IPS-NIHi7 (cell line): ENCODE data around the gene SFTPB.

ENCODE experiments used
- DNase-seq: peaks from one replicate; pipeline ENCODE4 v3.0.0; 2012; ENCODE audit warnings: mixed read lengths; ENCODE audit errors: extremely low spot score

SFTPB gene

DNA sequence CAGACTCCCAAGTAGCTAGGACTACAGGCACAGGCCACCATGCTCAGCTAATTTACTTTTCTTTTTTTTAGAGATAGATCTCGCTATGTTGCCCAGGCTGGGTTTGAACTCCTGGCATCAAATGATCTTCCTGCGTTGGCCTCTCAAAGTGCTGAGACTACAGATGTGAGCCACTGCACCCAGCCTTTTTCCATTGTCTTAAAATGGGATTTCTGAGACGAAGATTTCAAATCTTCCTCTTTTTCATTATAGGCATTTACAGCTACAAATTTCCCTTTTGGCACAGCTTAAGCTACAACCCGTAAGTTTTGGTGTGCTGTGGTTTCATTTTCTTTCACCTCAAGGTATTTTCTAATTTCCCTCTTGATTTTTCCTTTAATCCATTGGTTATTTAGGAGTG lies 34.8 kb upstream of the SFTPB start:
- DNase-seq: no peak

DNA sequence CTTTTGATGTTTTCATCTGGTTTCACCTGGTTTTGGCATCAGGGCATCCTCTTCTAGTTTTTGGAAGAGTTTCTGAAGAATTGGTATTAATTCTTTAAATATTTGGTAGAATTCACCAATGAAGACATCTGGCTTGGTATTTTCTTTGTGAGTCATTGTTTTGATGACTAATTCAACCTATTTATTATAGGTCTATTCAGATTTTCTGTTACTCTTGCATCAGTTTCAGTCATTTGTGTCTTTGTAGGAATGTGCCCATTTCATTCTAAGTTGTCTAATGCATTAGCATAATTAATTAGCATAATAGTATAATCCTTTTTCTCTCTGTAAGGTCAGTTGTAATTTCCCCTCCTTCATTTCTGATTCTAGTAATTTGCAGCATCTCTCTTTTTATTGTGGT lies 34.2 kb upstream of the SFTPB start:
- no peak for DNase-seq

DNA sequence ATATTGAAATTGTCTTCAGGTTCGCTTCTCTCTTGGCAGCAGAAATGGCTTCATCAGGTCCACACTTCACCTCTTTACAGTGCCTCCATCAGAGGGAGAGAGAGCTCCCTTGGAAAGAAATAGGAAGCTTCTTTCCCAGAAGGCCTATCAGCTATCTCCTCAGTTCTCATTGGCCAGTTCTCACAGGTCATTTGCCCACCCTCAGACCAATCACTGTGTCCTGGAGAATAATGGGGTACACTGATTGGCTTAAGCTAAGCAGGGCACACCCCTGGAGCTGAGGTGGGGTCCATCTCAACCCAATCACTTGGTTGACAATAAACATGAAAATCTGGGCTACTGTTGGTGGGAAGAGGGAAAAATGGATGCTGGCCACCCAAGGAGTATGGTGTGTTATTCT lies 31.3 kb upstream of the SFTPB start:
- DNase-seq: no peak

DNA sequence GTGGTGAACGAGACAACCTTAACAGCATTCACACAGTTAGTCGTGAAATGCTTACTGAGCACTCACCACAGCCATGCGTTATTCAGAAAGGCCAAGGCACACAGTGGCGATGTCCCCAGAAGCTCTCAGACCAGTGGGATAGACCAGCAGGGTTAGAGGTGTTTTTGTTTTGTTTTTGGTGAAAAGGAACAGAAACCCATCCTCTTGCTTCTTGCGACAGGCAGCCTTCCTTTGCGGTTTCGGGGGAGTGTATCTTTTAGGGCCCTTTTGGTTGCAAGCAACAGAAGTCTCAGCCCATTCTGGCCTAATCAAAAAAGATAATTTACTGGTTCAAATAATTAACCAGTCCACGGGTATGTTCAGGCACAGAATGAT lies 30.9 kb upstream of the SFTPB start:
- no peak for DNase-seq

DNA sequence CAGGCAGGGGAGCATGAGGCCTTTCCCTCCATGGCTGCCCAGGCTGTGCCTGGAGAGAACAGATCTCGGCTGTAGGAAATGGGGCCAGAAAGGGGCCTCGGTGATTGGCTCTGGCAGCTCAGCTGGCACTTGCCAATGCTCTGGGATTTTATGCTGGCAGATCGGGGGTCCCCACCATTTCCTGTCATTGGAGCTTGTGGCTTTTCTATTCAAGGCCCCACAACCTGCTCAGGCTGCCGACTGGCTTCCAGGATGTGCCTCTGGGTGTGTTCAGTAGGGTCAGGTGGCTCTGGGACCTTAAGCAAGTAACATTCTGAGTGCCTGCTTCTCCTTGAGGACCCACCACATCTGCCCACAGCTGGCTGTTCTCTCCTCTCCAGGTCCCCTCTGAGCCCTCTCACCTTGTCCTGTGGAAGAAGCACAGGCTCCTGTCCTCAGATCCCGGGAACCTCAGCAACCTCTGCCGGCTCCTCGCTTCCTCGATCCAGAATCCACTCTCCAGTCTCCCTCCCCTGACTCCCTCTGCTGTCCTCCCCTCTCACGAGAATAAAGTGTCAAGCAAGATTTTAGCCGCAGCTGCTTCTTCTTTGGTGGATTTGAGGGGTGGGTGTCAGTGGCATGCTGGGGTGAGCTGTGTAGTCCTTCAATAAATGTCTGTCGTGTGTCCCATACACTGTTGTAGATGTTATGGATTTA lies 30.3 kb upstream of the SFTPB start:
- DNase-seq: no peak

DNA sequence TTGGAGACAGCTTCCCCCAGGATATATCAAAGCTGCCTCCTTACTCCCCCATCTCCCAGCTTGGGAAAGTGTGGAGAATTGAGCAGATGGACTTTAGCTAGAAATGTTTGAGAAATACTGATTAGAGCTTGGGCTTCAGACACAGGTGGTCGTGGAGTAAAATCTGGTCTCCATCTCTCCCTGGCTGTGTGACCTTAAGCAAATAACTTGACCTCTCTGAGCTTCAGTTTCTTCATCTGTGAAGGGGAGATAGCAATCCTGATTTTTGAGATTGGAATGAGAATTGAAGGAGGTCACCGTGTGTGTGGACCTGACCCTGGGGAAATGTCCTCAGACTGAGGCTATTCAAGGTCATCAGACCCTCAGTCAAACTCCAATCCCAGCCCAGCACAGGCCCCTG lies 29.7 kb upstream of the SFTPB start:
- no peak for DNase-seq

DNA sequence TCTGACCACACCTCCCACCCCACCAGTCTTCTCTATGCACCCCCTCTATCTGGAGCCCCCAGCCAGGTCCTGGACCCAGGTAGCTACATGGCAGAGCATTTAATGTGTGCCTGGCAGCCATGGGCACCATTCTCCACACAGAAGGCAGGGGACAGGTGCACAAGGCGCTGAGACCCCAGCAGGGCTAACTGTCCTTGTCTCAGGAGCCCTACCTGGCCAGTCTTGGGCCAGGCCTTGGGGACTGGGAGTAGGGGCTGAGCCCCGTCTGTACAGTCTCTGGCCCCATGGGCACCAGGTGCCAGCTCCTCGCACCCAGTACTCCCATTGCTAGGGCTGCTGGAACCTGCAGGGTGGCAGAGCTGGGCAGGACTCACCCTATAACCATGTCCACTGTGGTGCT lies 29.1 kb upstream of the SFTPB start:
- DNase-seq: no peak

DNA sequence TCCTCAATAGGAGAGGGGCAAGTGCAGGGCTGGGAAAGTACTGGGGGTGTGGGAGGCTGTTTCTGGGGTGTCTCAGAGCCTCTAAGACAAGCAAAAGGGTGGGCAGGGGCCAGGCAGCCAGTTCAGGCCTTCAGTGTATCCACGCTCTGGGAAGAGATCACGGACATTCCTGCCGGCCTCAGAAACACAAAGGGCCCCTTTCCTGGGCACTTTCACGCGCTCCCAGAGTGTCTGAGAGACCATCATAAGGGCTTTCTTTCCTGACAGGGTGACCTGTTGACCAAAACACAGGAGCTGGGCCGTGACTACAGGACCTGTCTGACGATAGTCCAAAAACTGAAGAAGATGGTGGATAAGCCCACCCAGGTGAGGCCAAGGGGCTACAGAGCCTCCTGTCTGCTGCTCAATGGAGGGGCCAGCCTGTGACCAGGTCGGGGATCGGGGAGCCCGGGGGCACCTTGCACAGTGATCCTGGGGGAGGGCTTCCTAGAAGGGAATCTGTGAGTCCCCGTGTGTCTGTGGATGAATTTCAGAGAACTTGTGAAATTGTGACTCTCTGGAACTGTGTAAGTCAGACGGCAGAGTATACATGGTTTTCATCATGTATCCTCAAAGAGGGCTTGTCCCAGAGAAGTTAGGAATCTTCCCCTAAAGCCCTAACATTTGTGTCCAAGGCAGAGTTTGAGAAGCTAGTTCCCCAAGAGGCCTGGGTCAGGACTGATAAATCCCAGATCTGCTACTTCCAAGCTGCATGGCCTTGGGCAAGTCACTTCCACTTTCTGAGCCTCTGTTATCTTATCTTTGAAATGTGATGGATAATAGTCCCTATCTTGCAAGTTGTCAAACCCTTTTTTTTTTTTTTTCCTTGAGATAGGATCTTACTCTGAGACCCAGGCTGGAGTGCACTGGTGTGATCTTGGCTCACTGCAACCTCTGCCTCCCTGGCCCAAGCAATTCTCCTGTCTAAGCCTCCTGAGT lies 28.0 kb upstream of the SFTPB start:
- DNase-seq: no peak

DNA sequence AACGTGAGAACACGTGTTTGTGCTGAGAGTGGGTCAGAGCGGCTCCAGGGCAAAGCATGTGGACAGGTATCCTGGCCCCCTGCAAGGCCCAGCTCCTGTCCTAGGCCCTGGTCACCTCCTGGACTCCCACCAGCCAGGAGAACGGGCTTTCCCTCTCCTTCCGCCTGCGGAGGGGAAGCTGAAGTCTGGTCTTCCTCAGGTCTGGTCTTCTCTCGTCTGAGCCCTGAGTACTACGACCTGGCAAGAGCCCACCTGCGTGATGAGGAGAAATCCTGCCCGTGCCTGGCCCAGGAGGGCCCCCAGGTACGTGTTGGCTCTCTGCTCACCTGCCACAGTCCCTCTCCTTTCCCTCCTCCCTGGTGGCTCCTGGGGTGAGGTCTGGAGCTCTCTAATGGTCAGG lies 27.1 kb upstream of the SFTPB start:
- no peak for DNase-seq

DNA sequence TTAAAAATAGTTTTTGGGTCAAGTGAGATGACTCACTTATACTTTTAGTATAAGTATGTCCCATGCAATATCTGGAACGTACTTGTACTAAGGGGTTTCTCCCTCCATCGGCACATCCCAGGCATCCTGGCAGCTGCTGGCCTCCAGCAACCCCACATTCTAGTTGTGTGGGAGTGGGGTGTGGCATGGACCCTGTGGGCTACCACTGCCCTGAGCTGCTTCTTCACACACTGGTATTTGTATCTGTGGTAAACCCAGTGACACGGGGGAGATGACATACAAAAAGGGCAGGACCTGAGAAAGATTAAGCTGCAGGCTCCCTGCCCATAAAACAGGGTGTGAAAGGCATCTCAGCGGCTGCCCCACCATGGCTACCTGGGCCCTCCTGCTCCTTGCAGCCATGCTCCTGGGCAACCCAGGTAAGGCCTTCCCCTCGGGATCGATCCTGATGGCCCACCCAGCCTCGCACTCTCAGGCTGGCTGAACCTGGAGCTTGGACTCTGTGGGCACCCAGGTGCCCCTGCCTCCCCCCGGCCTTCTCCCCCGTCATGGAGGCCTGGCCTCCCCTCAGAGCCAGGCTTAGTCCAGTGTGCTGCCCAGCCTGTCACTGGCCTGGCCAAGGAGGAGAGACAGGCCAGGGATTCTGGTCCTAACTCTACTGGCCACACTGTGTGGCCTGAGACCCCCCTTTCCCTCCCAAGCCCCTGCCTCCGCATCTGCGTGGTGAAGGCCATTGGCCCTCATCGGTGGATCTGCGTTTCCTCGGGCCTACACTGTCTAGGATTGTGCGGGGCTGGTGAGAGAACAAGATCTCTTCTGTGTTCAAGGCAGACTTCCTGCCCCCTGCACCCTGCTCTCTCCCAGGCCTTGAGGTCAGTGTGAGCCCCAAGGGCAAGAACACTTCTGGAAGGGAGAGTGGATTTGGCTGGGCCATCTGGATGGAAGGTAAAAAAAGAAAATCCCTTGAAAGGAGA lies 26.3 kb upstream of the SFTPB start, which contains the start of gene GNLY:
Gene GNLY (plus strand): TSS at position 307 of the 974 bp plus-strand sequence. CDS start 61 bp downstream, at position 368.
- no peak for DNase-seq

DNA sequence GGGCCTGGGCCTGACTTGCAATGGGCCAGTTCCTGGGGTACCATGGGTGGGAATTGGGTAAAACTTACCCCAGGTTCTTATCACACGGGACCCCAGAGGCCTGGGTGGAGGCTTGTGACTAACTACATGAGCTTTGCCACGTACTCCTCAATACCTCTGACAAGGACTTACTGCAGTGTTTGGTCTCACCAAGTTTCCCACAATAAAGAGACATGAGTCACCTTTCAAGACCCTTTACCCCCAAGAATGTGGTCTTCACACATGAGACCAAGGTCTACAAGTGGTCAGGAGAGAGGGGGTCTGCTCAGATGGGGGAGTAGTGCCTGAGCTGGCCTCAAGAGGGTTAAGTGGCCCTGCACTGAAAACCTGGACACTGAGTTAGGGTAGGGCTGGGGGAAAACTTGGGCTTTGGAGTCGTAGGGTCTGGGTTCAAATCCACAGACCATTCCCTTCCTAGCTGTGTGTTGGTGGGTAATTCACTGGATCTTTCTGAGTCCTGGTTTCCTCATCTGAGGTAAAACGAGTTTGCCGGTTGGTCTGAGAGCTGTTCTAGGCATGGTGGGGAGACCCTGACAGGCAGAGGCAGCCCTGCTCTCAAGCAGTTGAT lies 24.1 kb upstream of the SFTPB start:
- DNase-seq: no peak

DNA sequence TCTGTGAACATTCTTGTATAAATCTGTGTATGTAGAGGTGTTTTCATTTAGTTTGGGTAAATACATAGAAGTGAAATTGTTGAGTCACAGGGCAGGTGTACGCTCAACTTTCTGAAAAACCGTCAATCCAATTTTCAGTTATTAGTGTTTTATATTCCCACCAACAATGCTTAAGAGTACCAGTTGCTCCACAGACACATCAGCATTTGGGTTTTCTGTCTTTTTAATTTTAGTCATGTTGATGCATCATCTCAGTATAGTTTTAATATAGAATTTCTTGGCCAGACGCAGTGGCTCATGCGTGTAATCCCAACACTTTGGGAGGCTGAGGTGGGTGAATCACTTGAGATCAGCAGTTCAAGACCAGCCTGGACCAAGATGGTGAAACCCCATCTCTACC lies 22.9 kb upstream of the SFTPB start:
- no peak for DNase-seq

DNA sequence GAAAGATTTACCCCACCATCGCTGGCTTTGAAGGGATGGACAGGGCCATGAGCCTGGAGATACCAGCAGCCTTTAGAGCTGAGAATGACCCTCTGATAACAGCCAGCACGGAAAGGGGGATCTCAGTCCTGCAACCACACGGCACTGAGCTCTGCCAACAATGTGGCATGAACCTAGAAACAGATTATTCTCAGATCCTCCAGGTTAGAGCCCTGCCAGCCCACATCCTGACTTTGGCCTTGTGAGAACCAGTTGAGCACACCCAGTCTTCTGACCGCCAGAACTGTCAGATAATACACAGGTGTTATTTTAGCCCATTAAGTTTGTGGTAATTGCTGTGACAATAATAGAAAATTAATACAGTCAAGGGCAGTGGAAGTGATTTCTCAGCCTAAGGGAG lies 16.8 kb upstream of the SFTPB start:
- DNase-seq: no peak

DNA sequence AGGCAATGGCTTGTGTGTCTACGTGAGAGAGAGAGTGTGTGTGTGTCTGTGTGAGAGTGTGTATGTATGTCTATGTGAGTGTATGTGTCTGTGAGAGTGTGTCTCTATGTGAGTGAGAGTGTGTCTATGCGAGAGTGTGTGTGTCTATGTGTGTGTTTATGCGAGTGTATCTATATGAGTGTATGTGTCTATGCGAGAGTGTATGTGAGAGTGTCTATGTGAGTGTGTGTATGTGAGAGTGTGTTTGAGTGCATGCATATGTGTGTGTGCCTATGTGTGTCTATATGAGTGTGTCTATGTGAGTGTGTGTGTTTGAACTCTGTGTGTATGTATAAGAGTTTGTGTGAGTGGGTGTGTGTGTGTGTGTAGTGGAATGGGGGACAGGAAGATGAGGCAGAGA lies 16.4 kb upstream of the SFTPB start:
- no peak for DNase-seq

DNA sequence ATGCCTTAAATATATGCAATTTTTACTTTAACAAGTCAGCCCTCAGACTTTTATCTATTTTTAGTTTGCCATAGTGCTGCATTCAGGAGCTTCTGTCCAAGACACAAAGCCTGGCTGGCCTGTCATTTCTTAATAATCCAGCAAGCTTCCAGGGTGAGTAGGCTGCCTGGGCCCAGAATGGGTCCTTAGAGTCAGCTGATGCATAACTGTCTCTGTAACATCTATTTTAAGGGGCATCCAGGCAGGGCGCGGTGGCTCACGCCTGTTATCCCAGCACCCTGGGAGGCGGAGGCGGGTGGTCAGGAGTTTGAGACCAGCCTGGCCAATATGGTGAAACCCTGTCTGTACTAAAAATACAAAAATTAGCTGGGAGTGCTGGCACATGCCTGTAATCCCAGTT lies 14.4 kb upstream of the SFTPB start:
- no peak for DNase-seq

DNA sequence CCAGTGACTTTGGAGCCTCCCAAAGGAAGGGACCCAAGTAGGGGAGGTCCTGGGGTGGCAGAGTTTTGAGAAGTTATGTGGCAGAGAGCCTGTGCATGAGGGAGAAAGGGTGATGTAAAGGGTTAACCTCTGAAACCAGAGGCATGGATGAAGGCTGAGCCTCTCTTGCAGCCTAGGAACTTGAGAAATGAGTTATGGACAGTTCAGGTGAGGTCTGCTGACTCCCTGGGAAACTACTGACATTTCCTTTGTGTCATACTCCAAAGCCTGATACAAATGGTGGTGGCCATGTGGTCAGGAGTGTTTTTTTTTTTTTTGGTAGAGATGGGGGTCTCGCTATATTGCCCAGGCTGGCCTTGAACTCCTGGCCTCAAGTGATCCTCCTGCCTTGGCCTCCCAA lies 13.8 kb upstream of the SFTPB start:
- DNase-seq: no peak

DNA sequence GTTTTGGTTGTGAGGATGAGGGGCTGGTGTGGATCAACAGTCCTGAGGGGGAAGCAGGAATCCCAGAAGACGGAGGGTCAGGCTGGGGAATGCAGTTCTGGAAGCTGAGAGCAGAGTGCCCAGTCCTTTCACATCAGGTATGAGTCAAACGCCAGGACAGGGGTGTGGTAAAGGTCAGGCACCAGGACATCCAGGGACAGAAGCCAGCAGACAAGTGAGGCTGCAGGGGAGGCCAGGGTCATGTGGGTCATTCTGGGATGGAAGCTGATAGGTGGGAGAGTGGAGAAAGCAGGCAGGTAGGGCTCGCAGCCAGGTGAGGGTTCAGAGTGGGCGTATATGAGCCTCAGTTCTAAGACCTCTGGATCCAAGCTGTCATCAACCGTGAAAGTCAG lies 13.4 kb upstream of the SFTPB start:
- DNase-seq: no peak

DNA sequence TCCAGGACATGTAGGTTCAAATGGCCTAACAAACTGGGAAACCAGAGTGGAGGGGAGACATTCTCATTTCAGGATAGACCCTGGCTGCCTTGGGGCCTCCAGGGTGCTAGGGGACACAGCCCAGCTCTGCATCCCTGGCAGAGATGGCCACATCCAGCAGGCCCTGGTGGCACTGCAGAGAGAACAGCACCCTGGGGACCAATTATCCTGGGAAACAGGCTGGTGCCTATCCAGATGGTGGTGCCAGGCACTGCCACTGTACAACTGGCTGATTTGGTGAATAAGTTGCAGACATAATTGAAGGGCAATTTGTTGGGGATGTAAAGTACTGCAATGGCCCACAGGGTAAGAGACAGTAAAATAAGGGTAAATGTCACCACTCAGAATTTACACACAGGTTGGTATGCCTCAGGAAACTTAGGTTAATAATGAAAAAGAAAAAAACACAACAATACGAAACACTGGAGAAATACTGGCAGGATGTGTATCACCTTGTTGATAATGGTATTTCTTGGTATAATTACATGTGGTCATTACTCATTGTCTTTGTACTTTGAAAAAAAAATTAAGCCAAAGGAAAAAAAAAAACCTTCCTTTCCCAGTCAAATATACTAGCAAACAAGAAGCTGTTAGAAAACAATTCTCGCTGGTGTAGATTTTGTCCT lies 12.8 kb upstream of the SFTPB start:
- DNase-seq: no peak

DNA sequence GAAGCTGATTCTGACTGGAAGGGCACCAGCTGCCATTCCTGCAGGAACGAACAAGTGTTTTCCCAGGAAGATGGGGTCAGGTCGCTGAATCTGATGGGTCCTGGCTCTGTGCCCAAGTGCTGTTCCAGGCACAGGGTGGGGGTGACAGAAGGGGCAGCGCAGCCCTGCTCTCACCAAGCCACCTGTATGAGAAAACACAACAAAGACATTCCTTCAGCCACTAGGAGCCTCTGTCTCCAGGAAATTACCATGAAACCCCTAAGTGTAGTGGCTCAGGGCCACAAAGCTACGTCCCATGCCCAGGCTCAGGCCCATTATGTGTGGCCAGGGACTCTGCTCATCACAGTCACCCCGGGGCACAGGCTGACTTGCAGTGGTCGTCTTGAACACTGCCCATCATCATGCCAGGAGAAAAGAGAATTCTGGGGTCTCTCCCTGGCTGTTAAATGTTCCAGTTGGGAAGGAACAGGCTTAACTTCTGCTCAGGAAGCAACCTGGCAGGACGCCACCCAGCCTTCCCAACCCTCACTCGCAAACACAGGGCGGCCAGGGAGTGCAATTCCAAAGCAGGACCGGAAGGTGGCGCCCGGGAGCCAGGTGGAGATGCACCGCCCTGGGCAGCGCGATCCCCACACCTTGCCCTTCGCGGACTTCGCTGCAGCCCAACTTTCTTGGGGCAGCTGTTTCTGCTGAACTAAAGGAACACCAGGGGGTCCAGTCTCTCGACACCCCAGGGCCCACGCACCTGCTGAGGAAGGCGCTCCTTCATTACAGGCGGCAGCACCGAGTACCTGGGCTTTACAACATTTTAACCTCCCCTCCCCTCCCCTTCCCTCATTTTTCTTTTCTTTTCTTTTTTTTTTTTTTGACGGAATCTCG lies 11.0 kb upstream of the SFTPB start:
- peak; percentile 96 for DNase-seq

DNA sequence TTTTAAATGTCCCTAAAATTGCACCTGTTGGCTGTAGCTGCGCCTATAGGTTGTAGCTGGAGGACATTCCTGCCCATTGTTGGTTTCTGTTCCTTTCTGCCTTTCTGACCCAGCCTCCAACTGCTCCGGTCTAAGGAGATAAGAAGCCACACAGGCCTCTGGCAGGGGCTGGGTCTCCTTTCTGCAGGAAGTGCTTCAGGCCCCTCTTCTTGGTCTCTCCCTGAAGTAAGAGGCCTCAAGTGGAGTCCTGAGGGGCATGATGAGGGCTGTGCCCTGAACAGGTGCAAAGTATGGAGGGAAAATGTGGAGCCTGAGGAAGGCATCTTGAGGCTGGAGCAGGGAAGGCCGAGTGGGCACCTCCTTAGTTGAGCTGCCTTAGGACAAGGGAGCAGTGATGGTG lies 10.4 kb upstream of the SFTPB start:
- no peak for DNase-seq
